ENCODE measurements around the gene GAPDH. TPM values are rescaled to one million over a fixed set of nuclear protein-coding genes. Genes with fewer than 3 reads are reported as not detected.
A peak's percentile ranks its signal among the peaks of the same experiment; 100 is the strongest.

Gene GAPDH
- total RNA-seq, 1 donor from 2014 or later = 3,867 TPM

GRCh38 chr12:6524648-6525047 is 9.7 kb upstream of the GAPDH start:
- TF ChIP-seq CTCF (conservative IDR thresholded peaks at IDR 0.05) = no peak
- H3K27ac Mint-ChIP-seq (ENCODE audit: unreplicated experiment) = no peak overlapping the region

GRCh38 chr12:6526201-6526600 is 8.1 kb upstream of the GAPDH start:
- peaks cover 35% of the 10 kb centered on the region for H3K36me3 Mint-ChIP-seq (ENCODE audit: low read depth)

More at GRCh38 chr12:6524648-6525047, 9.7 kb upstream of the GAPDH start:
- Mint-ChIP-seq H3K9me3 (no peaks in the 10 kb centered on the region), H3K27me3 (ENCODE audit: low read depth) (no peaks in the 10 kb centered on the region), H3K36me3 (ENCODE audit: low read depth) (peaks cover 34% of the 10 kb centered on the region), H3K4me1 (peaks cover 17% of the 10 kb centered on the region), H3K4me3 (no peak overlapping the region)
- DNase-seq (ENCODE audit: low read depth, low spot score) = no peak

GRCh38 chr12:6526766-6527525 is 7.4 kb upstream of the GAPDH start:
- Mint-ChIP-seq H3K4me3 (no peak overlapping the region), H3K27ac (ENCODE audit: unreplicated experiment) (peak overlapping the region; percentile 71), H3K27me3 (ENCODE audit: low read depth) (no peaks in the 10 kb centered on the region), H3K4me1 (peaks cover 29% of the 10 kb centered on the region), H3K36me3 (ENCODE audit: low read depth) (peaks cover 35% of the 10 kb centered on the region), H3K9me3 (no peaks in the 10 kb centered on the region)
- DNase-seq (ENCODE audit: low read depth, low spot score) = no peak
- peak; percentile 25 for TF ChIP-seq CTCF (conservative IDR thresholded peaks at IDR 0.05)

More at GRCh38 chr12:6526201-6526600, 8.1 kb upstream of the GAPDH start:
- Mint-ChIP-seq H3K4me3 (no peak overlapping the region), H3K4me1 (peaks cover 25% of the 10 kb centered on the region), H3K27ac (ENCODE audit: unreplicated experiment) (peak overlapping the region; percentile 75), H3K9me3 (no peaks in the 10 kb centered on the region), H3K27me3 (ENCODE audit: low read depth) (no peaks in the 10 kb centered on the region)
- no peak for TF ChIP-seq CTCF (conservative IDR thresholded peaks at IDR 0.05)
- no peak for DNase-seq (ENCODE audit: low read depth, low spot score)

- H3K9me3 Mint-ChIP-seq = no peaks in the 10 kb centered on the region
- H3K27ac Mint-ChIP-seq (ENCODE audit: unreplicated experiment) = no peak overlapping the region
- H3K4me3 Mint-ChIP-seq = no peak overlapping the region
- peaks cover 36% of the 10 kb centered on the region for H3K36me3 Mint-ChIP-seq (ENCODE audit: low read depth)
- peaks cover 3% of the 10 kb centered on the region for H3K27me3 Mint-ChIP-seq (ENCODE audit: low read depth)
- H3K4me1 Mint-ChIP-seq = peaks cover 37% of the 10 kb centered on the region
- DNase-seq (ENCODE audit: low read depth, low spot score) = no peak
- no peak for TF ChIP-seq CTCF (conservative IDR thresholded peaks at IDR 0.05)
These were observed 6.6 kb upstream of the GAPDH start for GRCh38 chr12:6527711-6528110.

- peaks cover 34% of the 10 kb centered on the region for H3K36me3 Mint-ChIP-seq (ENCODE audit: low read depth)
- H3K4me1 Mint-ChIP-seq = peaks cover 46% of the 10 kb centered on the region
- peak overlapping the region; percentile 62 for H3K4me3 Mint-ChIP-seq
- peaks cover 8% of the 10 kb centered on the region for H3K27me3 Mint-ChIP-seq (ENCODE audit: low read depth)
- DNase-seq (ENCODE audit: low read depth, low spot score) = no peak
- no peak for TF ChIP-seq CTCF (conservative IDR thresholded peaks at IDR 0.05)
- no peaks in the 10 kb centered on the region for H3K9me3 Mint-ChIP-seq
- no peak overlapping the region for H3K27ac Mint-ChIP-seq (ENCODE audit: unreplicated experiment)
These were observed 5.6 kb upstream of the GAPDH start for GRCh38 chr12:6528539-6529235.

Measured in neural crest cell (in vitro differentiated cells).